ENCODE data around the gene SYAP1.
A peak's percentile ranks its signal among the peaks of the same experiment; 100 is the strongest.
"Not testable (repeated sequence)": the region's sequence is repeated elsewhere in the genome, so short reads cannot be mapped to it uniquely, and the experiment has no call there.

SYAP1 gene

GRCh38 chrX:16737024-16737423, 17.6 kb downstream of the SYAP1 start:
- Histone ChIP-seq H3K9me3 (no peaks in the 10 kb centered on the region), H3K27me3 (ENCODE audit: low read depth) (no peaks in the 10 kb centered on the region), H3K36me3 (replicated peaks) (peaks cover 52% of the 10 kb centered on the region)

GRCh38 chrX:16739574-16739973, 20.2 kb downstream of the SYAP1 start:
- Histone ChIP-seq H3K4me1 (no peaks in the 10 kb centered on the region), H3K9me3 (no peaks in the 10 kb centered on the region), H3K36me3 (replicated peaks) (peaks cover 68% of the 10 kb centered on the region), H3K4me3 (no peak overlapping the region), H3K27me3 (ENCODE audit: low read depth) (no peaks in the 10 kb centered on the region)
- in situ Hi-C loops (cut with MboI; ENCODE audit: low sequenced_read_pairs): no loop called here
- DNase-seq (ENCODE audit: low spot score in 2 of 2): no peak

More at GRCh38 chrX:16737024-16737423, 17.6 kb downstream of the SYAP1 start:
- in situ Hi-C loops (cut with MboI; ENCODE audit: low sequenced_read_pairs): no loop called here
- H3K4me1 ChIP-seq: no peaks in the 10 kb centered on the region
- H3K4me3 ChIP-seq: no peak overlapping the region
- no peak for DNase-seq (ENCODE audit: low spot score in 2 of 2)

GRCh38 chrX:16743604-16744325, 24.4 kb downstream of the SYAP1 start:
- in situ Hi-C loops (cut with MboI; ENCODE audit: low sequenced_read_pairs): no loop called here
- Histone ChIP-seq H3K4me1 (no peaks in the 10 kb centered on the region), H3K4me3 (no peak overlapping the region), H3K36me3 (replicated peaks) (peaks cover 59% of the 10 kb centered on the region), H3K27me3 (ENCODE audit: low read depth) (no peaks in the 10 kb centered on the region), H3K9me3 (no peaks in the 10 kb centered on the region)
- no peak for DNase-seq (ENCODE audit: low spot score in 2 of 2)

- H3K4me3 ChIP-seq: no peak overlapping the region
- in situ Hi-C loops (cut with MboI; ENCODE audit: low sequenced_read_pairs): no loop called here
- H3K4me1 ChIP-seq: no peaks in the 10 kb centered on the region
- DNase-seq (ENCODE audit: low spot score in 2 of 2): no peak
- no peaks in the 10 kb centered on the region for H3K27me3 ChIP-seq (ENCODE audit: low read depth)
- H3K9me3 ChIP-seq: no peaks in the 10 kb centered on the region
- H3K36me3 ChIP-seq (replicated peaks): peaks cover 65% of the 10 kb centered on the region
Observed at GRCh38 chrX:16745102-16745501, 25.7 kb downstream of the SYAP1 start.

- H3K4me1 ChIP-seq: no peaks in the 10 kb centered on the region
- no peaks in the 10 kb centered on the region for H3K27me3 ChIP-seq (ENCODE audit: low read depth)
- H3K36me3 ChIP-seq (replicated peaks): peaks cover 66% of the 10 kb centered on the region
- no peak overlapping the region for H3K4me3 ChIP-seq
- in situ Hi-C loops (cut with MboI; ENCODE audit: low sequenced_read_pairs): no loop called here
- DNase-seq (ENCODE audit: low spot score in 2 of 2): no peak
- no peaks in the 10 kb centered on the region for H3K9me3 ChIP-seq
Observed at GRCh38 chrX:16745659-16746058, 26.2 kb downstream of the SYAP1 start.

- no peaks in the 10 kb centered on the region for H3K4me1 ChIP-seq
- no peak overlapping the region for H3K4me3 ChIP-seq
- no peak for DNase-seq (ENCODE audit: low spot score in 2 of 2)
- in situ Hi-C loops (cut with MboI; ENCODE audit: low sequenced_read_pairs): no loop called here
- no peaks in the 10 kb centered on the region for H3K27me3 ChIP-seq (ENCODE audit: low read depth)
- H3K36me3 ChIP-seq (replicated peaks): peaks cover 53% of the 10 kb centered on the region
- no peaks in the 10 kb centered on the region for H3K9me3 ChIP-seq
Observed at GRCh38 chrX:16748425-16748824, 29.0 kb downstream of the SYAP1 start.

GRCh38 chrX:16750136-16750535, 30.7 kb downstream of the SYAP1 start:
- peaks cover 44% of the 10 kb centered on the region for H3K36me3 ChIP-seq (replicated peaks)
- no peak overlapping the region for H3K4me3 ChIP-seq
- no peaks in the 10 kb centered on the region for H3K4me1 ChIP-seq
- DNase-seq (ENCODE audit: low spot score in 2 of 2): no peak
- H3K27me3 ChIP-seq (ENCODE audit: low read depth): no peaks in the 10 kb centered on the region
- in situ Hi-C loops (cut with MboI; ENCODE audit: low sequenced_read_pairs): no loop called here
- H3K9me3 ChIP-seq: no peaks in the 10 kb centered on the region

- no peaks in the 10 kb centered on the region for H3K9me3 ChIP-seq
- no peaks in the 10 kb centered on the region for H3K4me1 ChIP-seq
- no peaks in the 10 kb centered on the region for H3K27me3 ChIP-seq (ENCODE audit: low read depth)
- peaks cover 47% of the 10 kb centered on the region for H3K36me3 ChIP-seq (replicated peaks)
- in situ Hi-C loops (cut with MboI; ENCODE audit: low sequenced_read_pairs): no loop called here
- H3K4me3 ChIP-seq: no peak overlapping the region
- no peak for DNase-seq (ENCODE audit: low spot score in 2 of 2)
Observed at GRCh38 chrX:16754019-16754418, 34.6 kb downstream of the SYAP1 start.

GRCh38 chrX:16756724-16757123, 37.3 kb downstream of the SYAP1 start:
- in situ Hi-C loops (cut with MboI; ENCODE audit: low sequenced_read_pairs): no loop called here
- Histone ChIP-seq H3K36me3 (replicated peaks) (peaks cover 41% of the 10 kb centered on the region), H3K4me1 (no peaks in the 10 kb centered on the region), H3K27me3 (ENCODE audit: low read depth) (no peaks in the 10 kb centered on the region), H3K4me3 (no peak overlapping the region), H3K9me3 (no peaks in the 10 kb centered on the region)
- peak in 1 of 2 experiments; percentile 20 for DNase-seq (ENCODE audit: low spot score in 2 of 2)

- H3K4me1 ChIP-seq; H3K27me3 ChIP-seq (ENCODE audit: low read depth); in situ Hi-C loops (cut with MboI; ENCODE audit: low sequenced_read_pairs); H3K4me3 ChIP-seq; H3K9me3 ChIP-seq; DNase-seq (ENCODE audit: low spot score in 2 of 2): not testable (repeated sequence)
- H3K36me3 ChIP-seq (replicated peaks): peaks cover 23% of the 10 kb centered on the region
Observed at GRCh38 chrX:16761500-16761899, 42.1 kb downstream of the SYAP1 start.

- Histone ChIP-seq H3K36me3 (replicated peaks) (peaks cover 16% of the 10 kb centered on the region), H3K4me1 (peaks cover 10% of the 10 kb centered on the region), H3K4me3 (no peak overlapping the region), H3K27me3 (ENCODE audit: low read depth) (no peaks in the 10 kb centered on the region), H3K9me3 (no peaks in the 10 kb centered on the region)
- in situ Hi-C loops (cut with MboI; ENCODE audit: low sequenced_read_pairs): no loop called here
- DNase-seq (ENCODE audit: low spot score in 2 of 2): no peak
Observed at GRCh38 chrX:16762579-16762978, 43.2 kb downstream of the SYAP1 start.

GRCh38 chrX:16765594-16765993, 46.2 kb downstream of the SYAP1 start:
- no peaks in the 10 kb centered on the region; the same call in none of the 2 replicates for H3K36me3 ChIP-seq (replicated peaks)
- no peak overlapping the region for H3K4me3 ChIP-seq
- no peaks in the 10 kb centered on the region for H3K27me3 ChIP-seq (ENCODE audit: low read depth)
- DNase-seq (ENCODE audit: low spot score in 2 of 2): no peak
- in situ Hi-C loops (cut with MboI; ENCODE audit: low sequenced_read_pairs): no loop called here
- H3K9me3 ChIP-seq: peaks cover 8% of the 10 kb centered on the region
- peaks cover 10% of the 10 kb centered on the region for H3K4me1 ChIP-seq

- no peak for DNase-seq (ENCODE audit: low spot score in 2 of 2)
- Histone ChIP-seq H3K4me1 (peaks cover 21% of the 10 kb centered on the region), H3K9me3 (peaks cover 8% of the 10 kb centered on the region), H3K36me3 (replicated peaks) (no peaks in the 10 kb centered on the region), H3K27me3 (ENCODE audit: low read depth) (no peaks in the 10 kb centered on the region), H3K4me3 (no peak overlapping the region)
- in situ Hi-C loops (cut with MboI; ENCODE audit: low sequenced_read_pairs): loop anchor here (5.0 kb wide), 1 partner anchor 49 kb away; no protein-coding TSS in a partner anchor
Observed at GRCh38 chrX:16770970-16771482, 51.6 kb downstream of the SYAP1 start.

- H3K4me3 ChIP-seq: no peak overlapping the region
- peaks cover 8% of the 10 kb centered on the region for H3K9me3 ChIP-seq
- peak; percentile 85 to 98 for DNase-seq (ENCODE audit: low spot score in 2 of 2)
- H3K36me3 ChIP-seq (replicated peaks): no peaks in the 10 kb centered on the region
- in situ Hi-C loops (cut with MboI; ENCODE audit: low sequenced_read_pairs): loop anchor here (5.0 kb wide), 1 partner anchor 49 kb away; no protein-coding TSS in a partner anchor
- peaks cover 21% of the 10 kb centered on the region for H3K4me1 ChIP-seq
- no peaks in the 10 kb centered on the region for H3K27me3 ChIP-seq (ENCODE audit: low read depth)
Observed at GRCh38 chrX:16771483-16772398, 52.3 kb downstream of the SYAP1 start.
